HG03439 (cell line): Measurements from ENCODE around the gene DCAF7.

Source experiments
- ATAC-seq: cut with Tn5 transposase; IDR thresholded peaks from one replicate; pipeline ENCODE4 v1.9.1; 2021; ENCODE audit warnings: mild to moderate bottlenecking, moderate library complexity; ENCODE audit not compliant: unreplicated experiment

Gene DCAF7

GRCh38 chr17:63524051-63524450 lies 26.2 kb upstream of the DCAF7 start:
- no peak for ATAC-seq

- no peak for ATAC-seq
Measured at GRCh38 chr17:63525190-63525946, 24.9 kb upstream of the DCAF7 start.

GRCh38 chr17:63526861-63527260 lies 23.4 kb upstream of the DCAF7 start:
- ATAC-seq = no peak

GRCh38 chr17:63528183-63528582 lies 22.1 kb upstream of the DCAF7 start:
- no peak for ATAC-seq

GRCh38 chr17:63529711-63530556 lies 20.3 kb upstream of the DCAF7 start:
- ATAC-seq = no peak

- ATAC-seq = no peak
Measured at GRCh38 chr17:63530557-63531021, 19.7 kb upstream of the DCAF7 start.

GRCh38 chr17:63531022-63531965 lies 19.0 kb upstream of the DCAF7 start:
- no peak for ATAC-seq

- ATAC-seq = no peak
Measured at GRCh38 chr17:63533433-63534077, 16.7 kb upstream of the DCAF7 start.

- ATAC-seq = no peak
Measured at GRCh38 chr17:63534078-63534570, 16.2 kb upstream of the DCAF7 start.

- ATAC-seq = no peak
Measured at GRCh38 chr17:63534816-63535455, 15.3 kb upstream of the DCAF7 start.

GRCh38 chr17:63535640-63536039 lies 14.6 kb upstream of the DCAF7 start:
- no peak for ATAC-seq

GRCh38 chr17:63537001-63537400 lies 13.3 kb upstream of the DCAF7 start:
- no peak for ATAC-seq

- no peak for ATAC-seq
Measured at GRCh38 chr17:63537991-63538692, 12.1 kb upstream of the DCAF7 start.

- no peak for ATAC-seq
Measured at GRCh38 chr17:63538693-63539595, 11.3 kb upstream of the DCAF7 start.

- no peak for ATAC-seq
Measured at GRCh38 chr17:63540590-63540989, 9.7 kb upstream of the DCAF7 start.

GRCh38 chr17:63542218-63542545 lies 8.1 kb upstream of the DCAF7 start:
- ATAC-seq = no peak

GRCh38 chr17:63542942-63543821 lies 7.1 kb upstream of the DCAF7 start:
- no peak for ATAC-seq
